Skeletal muscle satellite cell (primary cell): Measurements from ENCODE around the gene NUCB1. TPM values are rescaled to one million over a fixed set of nuclear protein-coding genes. Genes with fewer than 3 reads are reported as not detected.

Source experiments
- H3K27me3 ChIP-seq: 2 replicates; pipeline ENCODE4 v1.7.0; 2013; ENCODE audit warnings: low read length; ENCODE audit not compliant: control insufficient read depth, insufficient read depth
- H3K36me3 ChIP-seq: 2 replicates; pipeline ENCODE4 v1.7.0; 2013; ENCODE audit warnings: mild to moderate bottlenecking, control low read depth, low read length; ENCODE audit not compliant: insufficient read depth
- H3K4me1 ChIP-seq: 2 replicates; pipeline ENCODE4 v1.7.0; 2013; ENCODE audit warnings: low read length; ENCODE audit not compliant: control insufficient read depth, insufficient read depth
- H3K4me2 ChIP-seq: 2 replicates; pipeline ENCODE4 v1.7.0; 2013; ENCODE audit warnings: mild to moderate bottlenecking, low read length
- H3K4me3 ChIP-seq: 2 replicates; pipeline ENCODE4 v1.7.0; 2013; ENCODE audit warnings: low read length
- H3K9ac ChIP-seq: 2 replicates; pipeline ENCODE4 v1.7.0; 2013; ENCODE audit warnings: mild to moderate bottlenecking, low read depth, low read length, moderate library complexity
- H3K9me3 ChIP-seq: replicated peaks from 2 replicates; pipeline ENCODE4 v1.7.0; 2013; ENCODE audit warnings: mild to moderate bottlenecking, control low read depth, low read length
- total RNA-seq: library from RNA; depleted of rRNA; stranded (reverse); fragments of >200 nt; gene quantifications from 2 replicates; pipeline ENCODE4 v1.2.3, GENCODE V29; 2012; rRNA removed

NUCB1 gene
- total RNA-seq, result 152 and 158 TPM in 2 replicates

GRCh38 chr19:48899781-48900476 lies at the start of gene NUCB1:
NUCB1 (plus strand) TSS chr19:48900312; CDS start chr19:48900797, 485 bp downstream.
- Histone ChIP-seq H3K4me1 (peaks cover 8% of the 10 kb centered on the region), H3K4me2 (peak within 1 kb of the TSS; percentile 94), H3K4me3 (peak within 1 kb of the TSS; percentile 94)

GRCh38 chr19:48852292-48852691 lies 47.8 kb upstream of the NUCB1 start:
- Histone ChIP-seq H3K4me1 (peaks cover 5% of the 10 kb centered on the region), H3K4me2 (no peak overlapping the region), H3K27me3 (no peaks in the 10 kb centered on the region), H3K9me3 (no peaks in the 10 kb centered on the region), H3K9ac (no peak overlapping the region), H3K4me3 (no peak overlapping the region), H3K36me3 (peaks cover 18% of the 10 kb centered on the region)

More at GRCh38 chr19:48899781-48900476, at the start of gene NUCB1:
- Histone ChIP-seq H3K9ac (peak within 1 kb of the TSS; percentile 92), H3K9me3 (no peaks in the 10 kb centered on the region), H3K27me3 (no peaks in the 10 kb centered on the region), H3K36me3 (peaks cover 7% of the 10 kb centered on the region)

GRCh38 chr19:48853483-48853882 lies 46.6 kb upstream of the NUCB1 start:
- Histone ChIP-seq H3K9ac (no peak overlapping the region), H3K4me2 (no peak overlapping the region), H3K4me3 (no peak overlapping the region), H3K4me1 (peaks cover 6% of the 10 kb centered on the region), H3K9me3 (no peaks in the 10 kb centered on the region), H3K36me3 (peaks cover 22% of the 10 kb centered on the region), H3K27me3 (no peaks in the 10 kb centered on the region)

GRCh38 chr19:48854103-48854502 lies 46.0 kb upstream of the NUCB1 start:
- Histone ChIP-seq H3K36me3 (peaks cover 23% of the 10 kb centered on the region), H3K4me1 (peaks cover 6% of the 10 kb centered on the region), H3K9ac (no peak overlapping the region), H3K27me3 (no peaks in the 10 kb centered on the region), H3K4me2 (no peak overlapping the region), H3K9me3 (no peaks in the 10 kb centered on the region), H3K4me3 (no peak overlapping the region)

GRCh38 chr19:48856921-48857320 lies 43.2 kb upstream of the NUCB1 start:
- H3K27me3 ChIP-seq, result no peaks in the 10 kb centered on the region
- no peaks in the 10 kb centered on the region for H3K9me3 ChIP-seq
- peaks cover 37% of the 10 kb centered on the region for H3K36me3 ChIP-seq
- H3K4me1 ChIP-seq, result peaks cover 6% of the 10 kb centered on the region
- H3K4me2 ChIP-seq, result no peak overlapping the region
- no peak overlapping the region for H3K9ac ChIP-seq
- no peak overlapping the region for H3K4me3 ChIP-seq

GRCh38 chr19:48858984-48859710 lies 41.0 kb upstream of the NUCB1 start:
- Histone ChIP-seq H3K36me3 (peaks cover 31% of the 10 kb centered on the region), H3K9me3 (no peaks in the 10 kb centered on the region), H3K4me2 (no peak overlapping the region), H3K9ac (no peak overlapping the region), H3K4me3 (no peak overlapping the region), H3K27me3 (no peaks in the 10 kb centered on the region), H3K4me1 (peaks cover 6% of the 10 kb centered on the region)

- Histone ChIP-seq H3K4me1 (peaks cover 6% of the 10 kb centered on the region), H3K9ac (no peak overlapping the region), H3K27me3 (no peaks in the 10 kb centered on the region), H3K9me3 (no peaks in the 10 kb centered on the region), H3K4me3 (no peak overlapping the region), H3K36me3 (peaks cover 33% of the 10 kb centered on the region), H3K4me2 (no peak overlapping the region)
Observed at GRCh38 chr19:48859711-48860572, 40.2 kb upstream of the NUCB1 start.

GRCh38 chr19:48861313-48861712 lies 38.8 kb upstream of the NUCB1 start:
- no peak overlapping the region for H3K4me2 ChIP-seq

GRCh38 chr19:48862827-48863226 lies 37.3 kb upstream of the NUCB1 start:
- Histone ChIP-seq H3K36me3 (peaks cover 30% of the 10 kb centered on the region), H3K9me3 (no peaks in the 10 kb centered on the region), H3K4me3 (no peak overlapping the region), H3K27me3 (no peaks in the 10 kb centered on the region), H3K9ac (no peak overlapping the region), H3K4me2 (no peak overlapping the region), H3K4me1 (peaks cover 15% of the 10 kb centered on the region)

More at GRCh38 chr19:48861313-48861712, 38.8 kb upstream of the NUCB1 start:
- Histone ChIP-seq H3K4me3 (no peak overlapping the region), H3K9me3 (no peaks in the 10 kb centered on the region), H3K27me3 (no peaks in the 10 kb centered on the region), H3K4me1 (peaks cover 6% of the 10 kb centered on the region), H3K36me3 (peaks cover 33% of the 10 kb centered on the region), H3K9ac (no peak overlapping the region)

GRCh38 chr19:48866692-48867091 lies 33.4 kb upstream of the NUCB1 start:
- Histone ChIP-seq H3K4me3 (peak overlapping the region; percentile 77), H3K4me1 (peaks cover 26% of the 10 kb centered on the region), H3K27me3 (no peaks in the 10 kb centered on the region), H3K36me3 (peaks cover 10% of the 10 kb centered on the region), H3K9ac (peak overlapping the region; percentile 83), H3K4me2 (peak overlapping the region; percentile 97), H3K9me3 (no peaks in the 10 kb centered on the region)

GRCh38 chr19:48867123-48867745 lies 32.9 kb upstream of the NUCB1 start:
- H3K27me3 ChIP-seq, result no peaks in the 10 kb centered on the region
- peaks cover 26% of the 10 kb centered on the region for H3K4me1 ChIP-seq
- peak overlapping the region; percentile 83 for H3K9ac ChIP-seq
- peak overlapping the region; percentile 77 for H3K4me3 ChIP-seq
- H3K4me2 ChIP-seq, result peak overlapping the region; percentile 97
- no peaks in the 10 kb centered on the region for H3K9me3 ChIP-seq
- peaks cover 10% of the 10 kb centered on the region for H3K36me3 ChIP-seq
